C4-2B (cell line): Measurements from ENCODE around the gene CAPN12.

Experiments used
- H3K27ac ChIP-seq: fragments of 450-650 bp; 2 replicates; pipeline ENCODE4 v1.5.1; 2017
- CTCF ChIP-seq: fragments of 450-650 bp; conservative IDR thresholded peaks from 2 replicates; pipeline ENCODE4 v1.5.1; 2017; ENCODE audit warnings: mild to moderate bottlenecking
- ZFX ChIP-seq: fragments of 450-650 bp; IDR thresholded peaks from 2 replicates; pipeline ENCODE4 v1.6.1; 2017

CAPN12 gene

GRCh38 chr19:38708413-38709024 is 35.8 kb downstream of the CAPN12 start:
- peak overlapping the region; percentile 59; the same call in 1 of the 2 replicates for H3K27ac ChIP-seq
- no peak for TF ChIP-seq ZFX
- no peak for TF ChIP-seq CTCF

- no peak for TF ChIP-seq CTCF
- no peak for TF ChIP-seq ZFX
- peak overlapping the region; percentile 59 for H3K27ac ChIP-seq
Measured at GRCh38 chr19:38707512-38708114, 36.7 kb downstream of the CAPN12 start.

DNA sequence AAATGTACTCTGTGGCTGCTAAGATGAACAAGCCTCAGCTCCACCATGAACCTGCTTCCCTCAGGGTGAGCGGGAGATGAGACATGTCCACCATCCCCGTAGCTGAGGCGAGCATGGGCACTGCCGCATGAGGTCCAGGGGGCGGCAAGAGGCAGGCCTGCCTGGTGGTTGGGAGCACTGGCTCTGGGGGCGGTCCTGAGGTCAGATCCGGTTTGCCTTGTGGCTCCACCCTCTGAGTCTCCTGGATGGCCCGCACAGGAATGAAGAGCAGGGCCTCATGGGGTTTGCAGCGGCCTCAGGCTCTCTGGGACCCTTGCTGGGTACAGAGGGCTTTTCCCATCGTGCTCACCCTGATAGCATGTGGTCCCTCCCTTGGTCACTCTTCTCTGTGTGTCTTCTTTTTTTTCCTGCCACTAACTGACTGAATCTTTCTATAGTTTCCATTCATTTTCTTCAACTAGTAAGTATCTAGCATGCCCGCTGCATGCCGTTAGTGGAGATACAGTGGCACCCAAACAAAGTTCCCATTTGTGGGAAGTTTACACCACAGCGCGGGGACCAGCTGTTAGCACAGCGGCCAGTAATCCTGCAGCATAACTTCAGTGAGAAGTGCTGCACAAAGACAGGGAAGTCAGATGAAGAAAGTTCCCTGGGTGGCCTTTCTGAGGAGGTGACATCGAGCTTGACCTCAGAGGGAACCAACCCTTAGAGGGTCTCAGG is 37.3 kb downstream of the CAPN12 start:
- TF ChIP-seq ZFX, result no peak
- H3K27ac ChIP-seq, result peak overlapping the region; percentile 59

DNA sequence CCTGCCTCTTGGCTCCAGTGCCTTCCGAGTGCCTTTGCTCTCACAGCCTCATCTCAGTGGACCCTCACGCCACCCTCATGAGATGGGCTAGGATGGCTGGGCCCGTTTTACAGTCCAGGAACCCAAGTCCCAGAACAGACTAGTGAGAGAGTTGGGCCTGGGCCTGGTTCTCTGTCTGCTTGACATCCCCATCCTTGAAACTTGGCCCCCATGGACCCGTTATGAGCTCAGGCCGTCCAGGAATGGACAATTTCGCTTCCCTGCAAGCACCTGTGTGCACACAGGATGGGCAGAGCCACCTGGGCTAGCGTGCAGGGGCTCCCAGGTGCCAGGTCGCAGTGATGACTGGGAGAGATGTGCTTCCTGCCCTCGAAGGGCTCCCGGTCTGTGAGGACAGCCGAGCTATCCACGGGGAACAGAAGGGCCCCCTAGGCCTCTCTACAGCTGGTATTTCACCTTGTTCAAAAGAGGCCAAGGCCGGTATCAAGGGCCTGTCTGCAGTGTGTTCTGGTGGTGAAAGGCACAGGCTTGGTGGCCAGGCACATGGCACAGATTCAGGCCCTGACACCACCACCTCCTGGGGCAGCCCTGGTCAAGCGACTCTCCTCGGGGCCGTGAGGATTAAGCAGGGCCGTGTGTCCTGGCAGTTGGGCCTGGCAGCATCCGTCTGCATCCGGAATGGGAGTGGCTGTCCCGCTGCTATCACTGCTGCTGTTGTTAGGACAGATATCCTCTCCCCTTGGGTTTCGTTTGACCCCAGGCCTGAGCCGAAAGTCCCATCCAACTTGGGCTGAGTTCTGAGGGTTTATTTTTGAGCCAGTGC is 38.9 kb downstream of the CAPN12 start:
- H3K27ac ChIP-seq, result no peak overlapping the region; the same call in 1 of the 2 replicates
- no peak for TF ChIP-seq ZFX
- no peak for TF ChIP-seq CTCF

DNA sequence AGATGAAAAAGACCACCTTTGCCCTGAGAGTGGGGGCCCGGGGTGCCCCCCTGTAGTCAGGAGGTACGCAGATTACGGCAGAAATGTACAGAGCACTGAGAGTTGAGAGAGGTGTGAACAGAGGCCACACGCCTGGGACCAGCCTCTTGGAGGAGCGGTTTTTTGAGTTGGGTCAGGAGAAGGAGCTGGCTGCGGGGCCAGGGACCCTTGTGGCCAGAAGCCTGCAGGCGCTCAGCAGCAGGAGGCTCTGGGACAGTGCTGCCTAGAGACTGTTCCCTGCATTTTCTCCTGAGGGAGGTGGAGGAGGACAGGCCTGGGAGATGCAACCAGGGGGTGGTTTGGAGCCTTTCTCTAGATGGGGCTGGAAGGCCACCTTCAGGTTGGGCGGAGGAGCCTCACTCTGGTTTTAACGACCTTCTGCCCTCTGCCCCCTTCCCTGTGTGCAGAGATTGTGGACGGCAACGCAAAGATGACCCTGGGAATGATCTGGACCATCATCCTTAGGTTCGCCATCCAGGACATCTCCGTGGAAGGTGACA is 39.7 kb downstream of the CAPN12 start:
- no peak overlapping the region for H3K27ac ChIP-seq
- TF ChIP-seq CTCF (no peak), ZFX (no peak)

- H3K27ac ChIP-seq, result no peak overlapping the region
- no peak for TF ChIP-seq CTCF
- TF ChIP-seq ZFX, result no peak
Measured at GRCh38 chr19:38703509-38703908, 40.8 kb downstream of the CAPN12 start.

DNA sequence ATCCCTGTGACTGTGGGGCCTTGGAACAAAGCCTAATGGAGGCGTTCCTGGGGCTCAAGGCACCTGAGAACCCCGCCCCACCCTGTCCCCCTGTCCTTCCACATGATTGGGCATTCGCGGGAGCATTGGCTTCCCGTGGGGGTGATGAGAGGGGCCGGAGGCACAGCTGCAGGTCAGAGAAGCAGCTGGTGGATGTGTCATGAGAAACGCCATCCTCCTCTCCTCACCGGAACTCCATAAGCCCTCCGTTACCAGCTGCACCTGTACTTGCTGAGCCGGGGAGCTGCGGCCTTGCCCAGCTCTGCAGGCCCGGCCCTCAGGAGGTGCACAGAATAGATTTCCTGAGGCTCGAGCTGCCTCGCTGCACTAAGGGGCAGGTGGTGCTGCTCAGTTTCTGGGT is 42.0 kb downstream of the CAPN12 start:
- H3K27ac ChIP-seq, result no peak overlapping the region
- TF ChIP-seq CTCF (no peak), ZFX (no peak)
